ENCODE results near the gene MAP2K2.
A peak's percentile ranks its signal among the peaks of the same experiment; 100 is the strongest.
"Not testable (repeated sequence)": the region's sequence is repeated elsewhere in the genome, so short reads cannot be mapped to it uniquely, and the experiment has no call there.

Gene MAP2K2

GRCh38 chr19:4144666-4145249, 20.8 kb upstream of the MAP2K2 start:
- DNase-seq (ENCODE audit: low read depth in 1 of 2, low spot score in 1 of 2) = no peak
- in situ Hi-C loops (cut with HindIII; ENCODE audit: low pct_unique_long_range_greater_than_20kb, low sequenced_read_pairs) = no loop called here
- no peak for TF ChIP-seq JUND (IDR thresholded peaks at IDR 0.05; ENCODE audit: low read depth)

- DNase-seq (ENCODE audit: low read depth in 1 of 2, low spot score in 1 of 2) = not testable (repeated sequence)
These were observed 19.0 kb upstream of the MAP2K2 start for GRCh38 chr19:4142916-4143315.

GRCh38 chr19:4140237-4140711, 16.4 kb upstream of the MAP2K2 start:
- in situ Hi-C loops (cut with HindIII; ENCODE audit: low pct_unique_long_range_greater_than_20kb, low sequenced_read_pairs) = no loop called here
- TF ChIP-seq JUND (IDR thresholded peaks at IDR 0.05; ENCODE audit: low read depth) = no peak
- peak; percentile 67 to 75 for DNase-seq (ENCODE audit: low read depth in 1 of 2, low spot score in 1 of 2)

More at GRCh38 chr19:4142916-4143315, 19.0 kb upstream of the MAP2K2 start:
- in situ Hi-C loops (cut with HindIII; ENCODE audit: low pct_unique_long_range_greater_than_20kb, low sequenced_read_pairs) = not testable (repeated sequence)

GRCh38 chr19:4139614-4140236, 15.8 kb upstream of the MAP2K2 start:
- TF ChIP-seq JUND (IDR thresholded peaks at IDR 0.05; ENCODE audit: low read depth) = no peak
- in situ Hi-C loops (cut with HindIII; ENCODE audit: low pct_unique_long_range_greater_than_20kb, low sequenced_read_pairs) = no loop called here
- DNase-seq (ENCODE audit: low read depth in 1 of 2, low spot score in 1 of 2) = peak; percentile 58 to 75

- in situ Hi-C loops (cut with HindIII; ENCODE audit: low pct_unique_long_range_greater_than_20kb, low sequenced_read_pairs) = no loop called here
- DNase-seq (ENCODE audit: low read depth in 1 of 2, low spot score in 1 of 2) = no peak
- TF ChIP-seq JUND (IDR thresholded peaks at IDR 0.05; ENCODE audit: low read depth) = no peak
These were observed 14.5 kb upstream of the MAP2K2 start for GRCh38 chr19:4138445-4138844.

GRCh38 chr19:4136680-4137088, 12.8 kb upstream of the MAP2K2 start:
- DNase-seq (ENCODE audit: low read depth in 1 of 2, low spot score in 1 of 2) = no peak
- in situ Hi-C loops (cut with HindIII; ENCODE audit: low pct_unique_long_range_greater_than_20kb, low sequenced_read_pairs) = no loop called here
- TF ChIP-seq JUND (IDR thresholded peaks at IDR 0.05; ENCODE audit: low read depth) = no peak

GRCh38 chr19:4135386-4135785, 11.5 kb upstream of the MAP2K2 start:
- in situ Hi-C loops (cut with HindIII; ENCODE audit: low pct_unique_long_range_greater_than_20kb, low sequenced_read_pairs) = not testable (repeated sequence)

GRCh38 chr19:4134351-4134750, 10.4 kb upstream of the MAP2K2 start:
- no peak for TF ChIP-seq JUND (IDR thresholded peaks at IDR 0.05; ENCODE audit: low read depth)
- in situ Hi-C loops (cut with HindIII; ENCODE audit: low pct_unique_long_range_greater_than_20kb, low sequenced_read_pairs) = no loop called here
- DNase-seq (ENCODE audit: low read depth in 1 of 2, low spot score in 1 of 2) = no peak

More at GRCh38 chr19:4135386-4135785, 11.5 kb upstream of the MAP2K2 start:
- DNase-seq (ENCODE audit: low read depth in 1 of 2, low spot score in 1 of 2) = not testable (repeated sequence)

- no peak for TF ChIP-seq JUND (IDR thresholded peaks at IDR 0.05; ENCODE audit: low read depth)
These were observed 7.0 kb upstream of the MAP2K2 start for GRCh38 chr19:4130744-4131438.

GRCh38 chr19:4129050-4129449, 5.1 kb upstream of the MAP2K2 start:
- in situ Hi-C loops (cut with HindIII; ENCODE audit: low pct_unique_long_range_greater_than_20kb, low sequenced_read_pairs); DNase-seq (ENCODE audit: low read depth in 1 of 2, low spot score in 1 of 2): not testable (repeated sequence)

More at GRCh38 chr19:4130744-4131438, 7.0 kb upstream of the MAP2K2 start:
- in situ Hi-C loops (cut with HindIII; ENCODE audit: low pct_unique_long_range_greater_than_20kb, low sequenced_read_pairs) = no loop called here
- DNase-seq (ENCODE audit: low read depth in 1 of 2, low spot score in 1 of 2) = peak in 1 of 2 experiments; percentile 66

GRCh38 chr19:4127322-4127721, 3.4 kb upstream of the MAP2K2 start:
- DNase-seq (ENCODE audit: low read depth in 1 of 2, low spot score in 1 of 2); in situ Hi-C loops (cut with HindIII; ENCODE audit: low pct_unique_long_range_greater_than_20kb, low sequenced_read_pairs): not testable (repeated sequence)

GRCh38 chr19:4124638-4125037, 716 bp upstream of the MAP2K2 start:
- no peak for TF ChIP-seq JUND (IDR thresholded peaks at IDR 0.05; ENCODE audit: low read depth)
- in situ Hi-C loops (cut with HindIII; ENCODE audit: low pct_unique_long_range_greater_than_20kb, low sequenced_read_pairs) = no loop called here
- DNase-seq (ENCODE audit: low read depth in 1 of 2, low spot score in 1 of 2) = no peak

GRCh38 chr19:4122480-4122879, 1.4 kb downstream of the MAP2K2 start:
- DNase-seq (ENCODE audit: low read depth in 1 of 2, low spot score in 1 of 2) = no peak
- no peak for TF ChIP-seq JUND (IDR thresholded peaks at IDR 0.05; ENCODE audit: low read depth)

More at GRCh38 chr19:4122480-4122879, 1.4 kb downstream of the MAP2K2 start:
- in situ Hi-C loops (cut with HindIII; ENCODE audit: low pct_unique_long_range_greater_than_20kb, low sequenced_read_pairs) = no loop called here

All from T47D (cell line).